NCI-H82 (cell line): ENCODE measurements around the gene NOG.

Source experiments
- DNase-seq: peaks from one replicate; lab custom pipeline; 2025; lab: John Stamatoyannopoulos, UW

NOG gene

DNA sequence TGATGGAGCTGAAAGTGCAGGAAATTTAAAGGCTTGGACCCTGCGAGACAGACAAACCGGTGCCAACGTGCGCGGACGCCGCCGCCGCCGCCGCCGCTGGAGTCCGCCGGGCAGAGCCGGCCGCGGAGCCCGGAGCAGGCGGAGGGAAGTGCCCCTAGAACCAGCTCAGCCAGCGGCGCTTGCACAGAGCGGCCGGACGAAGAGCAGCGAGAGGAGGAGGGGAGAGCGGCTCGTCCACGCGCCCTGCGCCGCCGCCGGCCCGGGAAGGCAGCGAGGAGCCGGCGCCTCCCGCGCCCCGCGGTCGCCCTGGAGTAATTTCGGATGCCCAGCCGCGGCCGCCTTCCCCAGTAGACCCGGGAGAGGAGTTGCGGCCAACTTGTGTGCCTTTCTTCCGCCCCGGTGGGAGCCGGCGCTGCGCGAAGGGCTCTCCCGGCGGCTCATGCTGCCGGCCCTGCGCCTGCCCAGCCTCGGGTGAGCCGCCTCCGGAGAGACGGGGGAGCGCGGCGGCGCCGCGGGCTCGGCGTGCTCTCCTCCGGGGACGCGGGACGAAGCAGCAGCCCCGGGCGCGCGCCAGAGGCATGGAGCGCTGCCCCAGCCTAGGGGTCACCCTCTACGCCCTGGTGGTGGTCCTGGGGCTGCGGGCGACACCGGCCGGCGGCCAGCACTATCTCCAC, at the start of gene NOG:
TSS of gene NOG (plus strand) at position 54 of the 674 bp plus-strand sequence. CDS start at position 579, 525 bp downstream.
- DNase-seq: peak; percentile 92

DNA sequence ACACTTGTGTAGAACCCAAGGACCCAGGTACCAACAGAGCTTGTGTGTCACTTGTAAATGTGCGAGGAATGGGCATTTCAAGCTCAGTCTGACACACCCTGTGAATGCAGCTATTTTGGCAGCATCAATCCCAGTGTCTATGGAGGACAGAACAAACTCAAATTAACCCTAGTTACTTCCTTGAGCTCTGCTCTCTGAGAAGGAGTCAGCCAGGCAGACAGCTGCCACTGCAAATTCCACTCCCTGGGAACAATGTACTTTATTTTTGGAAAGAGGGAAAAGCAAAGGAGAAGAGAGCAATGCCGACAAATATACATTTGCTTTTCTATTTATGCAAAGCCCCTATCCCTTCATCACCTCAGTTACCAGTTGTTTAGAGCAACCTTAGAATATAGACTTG, 48.4 kb upstream of the NOG start:
- peak; percentile 40 for DNase-seq

GRCh38 chr17:56545930-56546329, 47.6 kb upstream of the NOG start:
- no peak for DNase-seq

- DNase-seq: no peak
These were observed 44.8 kb upstream of the NOG start for GRCh38 chr17:56548661-56549060.

DNA sequence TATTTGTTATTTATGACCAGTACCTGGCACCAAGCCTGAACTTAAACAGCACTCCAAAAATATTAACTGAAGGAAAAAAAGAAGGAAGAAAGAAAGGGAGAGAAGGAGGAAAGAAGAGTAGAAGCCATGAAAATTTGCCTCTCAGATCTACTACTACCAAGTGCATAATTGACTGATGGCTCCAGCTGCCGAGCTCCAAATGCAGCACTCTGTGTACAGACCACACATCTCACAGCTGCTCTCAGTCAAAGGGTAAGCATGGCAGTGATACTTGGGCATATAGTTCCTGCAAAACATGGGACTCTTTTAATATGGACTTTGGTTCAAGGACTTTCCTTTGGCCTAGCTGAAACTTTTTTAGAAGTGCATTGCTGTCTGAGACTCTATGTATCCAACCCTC, 44.0 kb upstream of the NOG start:
- no peak for DNase-seq

DNA sequence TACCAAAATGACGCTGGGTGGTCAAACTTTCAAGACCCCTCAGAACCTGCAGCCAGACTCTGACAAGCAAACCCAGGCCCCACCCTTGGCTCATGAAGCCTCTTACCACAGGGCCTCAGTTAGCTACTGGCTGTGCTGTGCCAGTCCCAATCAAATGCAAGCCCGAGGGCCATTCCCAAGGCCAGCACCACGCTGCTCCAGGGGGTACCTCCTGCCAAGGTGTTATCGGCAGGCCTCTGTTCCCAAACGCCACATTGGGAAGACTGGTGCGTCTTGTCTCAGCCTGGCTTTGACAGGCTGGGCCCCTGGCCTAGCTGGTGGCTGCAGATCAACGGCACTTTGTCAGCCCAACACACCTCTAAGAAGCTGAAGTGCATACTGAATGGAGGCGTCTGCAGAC, 35.8 kb upstream of the NOG start:
- DNase-seq: no peak

DNA sequence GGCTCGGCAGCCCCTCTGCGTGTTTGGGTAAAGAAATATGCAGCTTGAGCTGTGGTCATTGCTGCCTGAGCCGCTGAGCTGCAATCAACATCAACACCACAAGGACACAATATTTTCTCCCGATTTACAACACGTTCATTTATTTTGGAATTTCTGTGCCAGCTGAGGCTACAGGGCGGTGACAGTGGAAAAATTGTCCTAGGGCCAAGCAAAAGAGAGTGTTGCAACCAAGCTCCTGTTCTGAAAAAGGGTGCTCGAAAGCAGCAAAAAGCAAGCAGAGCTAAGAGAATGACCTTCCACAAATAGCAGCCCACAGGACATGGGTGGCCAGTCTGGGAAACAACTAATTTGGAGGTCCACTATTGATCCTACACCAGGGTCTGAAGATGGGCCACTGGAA, 35.4 kb upstream of the NOG start:
- DNase-seq: no peak

GRCh38 chr17:56570199-56570598, 23.3 kb upstream of the NOG start:
- DNase-seq: no peak

DNA sequence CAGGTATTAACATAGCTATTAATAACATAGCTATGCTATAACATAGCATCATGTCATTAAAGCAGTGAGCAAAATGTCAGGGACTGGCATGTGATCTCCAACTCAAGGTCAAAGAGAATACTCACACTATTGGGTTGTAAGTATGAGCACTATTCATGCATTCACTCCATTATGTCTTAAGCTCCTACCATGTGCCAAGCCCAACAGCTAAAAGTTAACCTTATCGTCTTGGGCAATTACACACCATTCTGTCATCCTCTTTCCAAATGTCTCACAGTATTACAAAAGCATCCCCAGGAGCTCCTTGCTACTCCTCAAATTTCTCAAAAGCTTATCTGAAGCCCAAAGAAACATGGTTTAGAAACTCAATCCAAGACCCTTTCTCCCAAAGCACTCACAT, 22.0 kb upstream of the NOG start:
- DNase-seq: no peak

- no peak for DNase-seq
These were observed 16.2 kb upstream of the NOG start for GRCh38 chr17:56577190-56577842.

DNA sequence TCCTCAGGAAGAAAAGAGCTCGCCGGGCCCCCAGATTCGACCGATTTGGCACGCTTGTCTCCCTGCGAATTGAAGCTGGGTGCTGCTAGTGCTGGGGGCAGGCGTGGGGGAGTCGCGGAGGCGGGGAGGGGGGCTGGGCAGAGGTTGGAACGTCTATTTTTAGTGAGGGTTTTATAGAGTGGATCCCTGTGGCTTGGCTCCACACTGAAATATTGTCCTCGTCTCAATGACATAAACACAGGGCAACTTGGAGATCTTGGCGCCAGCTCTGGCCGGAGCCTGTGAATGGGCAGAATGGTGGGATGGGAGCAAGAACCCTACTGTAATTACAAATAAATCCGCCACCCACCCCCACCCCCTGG, 15.7 kb upstream of the NOG start:
- DNase-seq: peak; percentile 26

GRCh38 chr17:56581635-56582627, 11.6 kb upstream of the NOG start:
- DNase-seq: peak; percentile 31

GRCh38 chr17:56583772-56584171, 9.7 kb upstream of the NOG start:
- DNase-seq: peak; percentile 67

GRCh38 chr17:56587298-56587697, 6.2 kb upstream of the NOG start:
- no peak for DNase-seq

DNA sequence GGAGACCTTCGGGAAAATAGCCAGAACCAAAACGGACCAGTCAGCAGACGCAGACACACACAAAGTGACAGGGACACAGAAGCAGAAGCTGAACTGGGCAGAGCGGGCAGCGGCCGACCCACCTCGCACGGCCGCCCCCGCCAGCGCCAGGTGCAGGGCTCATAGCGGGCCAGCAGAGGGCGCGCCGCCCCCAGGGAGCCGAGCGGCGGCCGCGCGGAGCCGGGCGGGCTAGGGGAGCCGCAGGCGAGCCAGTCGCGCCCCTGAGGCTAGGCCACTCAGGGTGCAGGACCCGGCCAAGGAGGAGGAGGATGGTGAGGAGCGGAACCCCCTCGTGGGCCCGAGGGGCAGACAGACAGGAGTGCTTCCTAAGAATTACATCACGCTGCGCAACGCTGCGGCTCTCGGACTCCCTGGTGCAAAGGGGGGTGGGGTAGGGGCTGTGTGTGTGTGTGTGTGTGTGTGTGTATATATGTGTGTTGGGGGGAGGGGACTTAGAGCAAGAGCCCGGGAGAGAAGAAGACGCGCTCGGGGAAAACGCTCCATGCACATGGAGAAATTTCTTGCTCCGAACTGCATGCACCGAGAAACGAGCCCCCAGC, 913 bp upstream of the NOG start:
- peak; percentile 94 for DNase-seq

GRCh38 chr17:56593086-56593645, 333 bp upstream of the NOG start:
- peak; percentile 93 for DNase-seq

DNA sequence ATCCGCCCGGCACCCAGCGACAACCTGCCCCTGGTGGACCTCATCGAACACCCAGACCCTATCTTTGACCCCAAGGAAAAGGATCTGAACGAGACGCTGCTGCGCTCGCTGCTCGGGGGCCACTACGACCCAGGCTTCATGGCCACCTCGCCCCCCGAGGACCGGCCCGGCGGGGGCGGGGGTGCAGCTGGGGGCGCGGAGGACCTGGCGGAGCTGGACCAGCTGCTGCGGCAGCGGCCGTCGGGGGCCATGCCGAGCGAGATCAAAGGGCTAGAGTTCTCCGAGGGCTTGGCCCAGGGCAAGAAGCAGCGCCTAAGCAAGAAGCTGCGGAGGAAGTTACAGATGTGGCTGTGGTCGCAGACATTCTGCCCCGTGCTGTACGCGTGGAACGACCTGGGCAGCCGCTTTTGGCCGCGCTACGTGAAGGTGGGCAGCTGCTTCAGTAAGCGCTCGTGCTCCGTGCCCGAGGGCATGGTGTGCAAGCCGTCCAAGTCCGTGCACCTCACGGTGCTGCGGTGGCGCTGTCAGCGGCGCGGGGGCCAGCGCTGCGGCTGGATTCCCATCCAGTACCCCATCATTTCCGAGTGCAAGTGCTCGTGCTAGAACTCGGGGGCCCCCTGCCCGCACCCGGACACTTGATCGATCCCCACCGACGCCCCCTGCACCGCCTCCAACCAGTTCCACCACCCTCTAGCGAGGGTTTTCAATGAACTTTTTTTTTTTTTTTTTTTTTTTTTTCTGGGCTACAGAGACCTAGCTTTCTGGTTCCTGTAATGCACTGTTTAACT, 1.0 kb downstream of the NOG start:
- DNase-seq: peak; percentile 79

DNA sequence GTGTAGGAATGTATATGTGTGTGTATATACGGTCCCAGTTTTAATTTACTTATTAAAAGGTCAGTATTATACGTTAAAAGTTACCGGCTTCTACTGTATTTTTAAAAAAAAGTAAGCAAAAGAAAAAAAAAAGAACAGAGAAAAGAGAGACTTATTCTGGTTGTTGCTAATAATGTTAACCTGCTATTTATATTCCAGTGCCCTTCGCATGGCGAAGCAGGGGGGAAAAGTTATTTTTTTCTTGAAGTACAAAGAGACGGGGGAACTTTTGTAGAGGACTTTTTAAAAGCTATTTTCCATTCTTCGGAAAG, 1.6 kb downstream of the NOG start:
- peak; percentile 34 for DNase-seq

GRCh38 chr17:56595831-56596690, 2.6 kb downstream of the NOG start:
- peak; percentile 97 for DNase-seq
